CD14-positive monocyte (primary cell): ENCODE data around the gene ACSM2A. TPM values are rescaled to one million over a fixed set of nuclear protein-coding genes. Genes with fewer than 3 reads are reported as not detected.
"Not testable (repeated sequence)": the region's sequence is repeated elsewhere in the genome, so short reads cannot be mapped to it uniquely, and the experiment has no call there.

Source experiments
- DNase-seq, 3 donors: peaks; one replicate each; pipeline ENCODE4 v3.0.0-alpha.2; 2011 to 2022
- H2AFZ ChIP-seq: 2 replicates; pipeline ENCODE4 v1.6.0; 2012; ENCODE audit warnings: mild to moderate bottlenecking, low read depth, low read length, inconsistent platforms; ENCODE audit not compliant: insufficient read depth, poor library complexity, severe bottlenecking
- H3K27ac ChIP-seq, 2 donors: 1 replicate in 1 of 2; 2 replicates in 1 of 2; pipeline ENCODE4 v1.5.1; 2012 to 2013; ENCODE audit warnings: low read length in 2 of 2, control low read depth in 1 of 2, inconsistent platforms in 1 of 2, low read depth in 1 of 2, mild to moderate bottlenecking in 1 of 2
- H3K27me3 ChIP-seq, 2 donors: one replicate each; pipeline versions ENCODE4 v1.6.0 to v1.6.1; 2011 to 2013; ENCODE audit warnings: low read length in 2 of 2; ENCODE audit not compliant: control insufficient read depth in 2 of 2, insufficient read depth in 2 of 2
- H3K36me3 ChIP-seq, 2 donors: replicated peaks in 1 of 2; 1 replicate in 1 of 2; 2 replicates in 1 of 2; pipeline versions ENCODE4 v1.5.1 to v1.6.1; 2012 to 2013; ENCODE audit warnings: low read length in 2 of 2, control low read depth in 1 of 2, inconsistent platforms in 1 of 2, mild to moderate bottlenecking in 1 of 2; ENCODE audit not compliant: insufficient read depth in 2 of 2, control insufficient read depth in 1 of 2
- H3K4me1 ChIP-seq, 2 donors: 1 replicate in 1 of 2; 2 replicates in 1 of 2; pipeline versions ENCODE4 v1.5.1 to v1.6.1; 2012 to 2013; ENCODE audit warnings: low read length in 2 of 2, control low read depth in 1 of 2, inconsistent platforms in 1 of 2, mild to moderate bottlenecking in 1 of 2, moderate library complexity in 1 of 2; ENCODE audit not compliant: insufficient read depth in 2 of 2, control insufficient read depth in 1 of 2
- H3K4me2 ChIP-seq: replicated peaks from 2 replicates; pipeline ENCODE3; 2012; ENCODE audit warnings: low read length, moderate library complexity, mild to moderate bottlenecking; ENCODE audit not compliant: poor library complexity, severe bottlenecking; ENCODE audit errors: extremely low read depth
- H3K4me3 ChIP-seq, 3 experiments: fragments of 200-600 bp in 1 of 3; sonication (generic) in 1 of 3; replicated peaks in 1 of 3; 1 replicate in 2 of 3; 2 replicates in 1 of 3; pipeline ENCODE4 v1.5.1; 2011 to 2013; ENCODE audit warnings: low read length in 3 of 3, mild to moderate bottlenecking in 3 of 3, control low read depth in 2 of 3, low read depth in 2 of 3, inconsistent platforms in 1 of 3, moderate library complexity in 1 of 3
- H3K79me2 ChIP-seq: 2 replicates; pipeline ENCODE4 v1.6.0; 2012; ENCODE audit warnings: mild to moderate bottlenecking, control low read depth, inconsistent platforms, low read length, moderate library complexity; ENCODE audit not compliant: insufficient read depth
- H3K9ac ChIP-seq: 2 replicates; pipeline ENCODE4 v1.6.0; 2017; ENCODE audit warnings: low read length, mild to moderate bottlenecking; ENCODE audit not compliant: insufficient read depth, poor library complexity, severe bottlenecking
- H3K9me3 ChIP-seq, 2 donors: replicated peaks in 1 of 2; 1 replicate in 1 of 2; 2 replicates in 1 of 2; pipeline versions ENCODE4 v1.5.1 to v1.6.1; 2012 to 2013; ENCODE audit warnings: low read length in 2 of 2, control low read depth in 1 of 2; ENCODE audit not compliant: control insufficient read depth in 1 of 2, insufficient read depth in 1 of 2
- H4K20me1 ChIP-seq: 2 replicates; pipeline ENCODE4 v1.6.0; 2012; ENCODE audit warnings: mild to moderate bottlenecking, low read length, control low read depth, moderate library complexity; ENCODE audit not compliant: insufficient read depth
- H3K27ac Mint-ChIP-seq, 7 donors: one replicate each; pipeline ENCODE4 v1.8.0; 2020; ENCODE audit warnings: mild to moderate bottlenecking in 7 of 7, mixed read lengths in 7 of 7, moderate library complexity in 6 of 7, inconsistent platforms in 2 of 7
- H3K27me3 Mint-ChIP-seq, 3 donors: one replicate each; pipeline ENCODE4 v1.8.0; 2021 to 2022; ENCODE audit warnings: low read depth in 3 of 3, mild to moderate bottlenecking in 3 of 3, mixed read lengths in 3 of 3, moderate library complexity in 3 of 3, inconsistent platforms in 1 of 3
- H3K36me3 Mint-ChIP-seq, 2 donors: one replicate each; pipeline ENCODE4 v1.8.0; 2020; ENCODE audit warnings: mixed read lengths in 2 of 2, inconsistent platforms in 1 of 2, mild to moderate bottlenecking in 1 of 2
- H3K4me1 Mint-ChIP-seq: one replicate; pipeline ENCODE4 v1.8.0; 2020; ENCODE audit warnings: mild to moderate bottlenecking, mixed read lengths
- H3K4me3 Mint-ChIP-seq, 2 donors: one replicate each; pipeline ENCODE4 v1.8.0; 2020; ENCODE audit warnings: mild to moderate bottlenecking in 2 of 2, mixed read lengths in 2 of 2, moderate library complexity in 1 of 2
- H3K9me3 Mint-ChIP-seq, 7 donors: one replicate each; pipeline ENCODE4 v1.8.0; 2020 to 2022; ENCODE audit warnings: mixed read lengths in 7 of 7, mild to moderate bottlenecking in 6 of 7, moderate library complexity in 6 of 7, inconsistent platforms in 2 of 7
- CTCF ChIP-seq: fragments of 200-600 bp; IDR thresholded peaks from one replicate; pipeline ENCODE4 v1.8.0; 2022; ENCODE audit warnings: antibody characterized with exemption, mild to moderate bottlenecking
- WGBS: methylation state at CpG from one replicate; pipeline ENCODE4 v1.1.5; 2013; ENCODE audit warnings: missing lambda C conversion rate; ENCODE audit not compliant: insufficient coverage; 5-methylcytosine and 5-hydroxymethylcytosine counted together
- intact Hi-C, 2 donors: fragments of 100-400 bp; cut with micrococcal nuclease; formaldehyde crosslinking; loops; one replicate each; pipeline versions ENCODE4 v1.15.0 to v1.15.1; 2023
- polyA plus RNA-seq, 3 donors: library from polyadenylated mRNA; depleted of rRNA in 1 of 3; unstranded in 2 of 3; stranded (reverse) in 1 of 3; fragments of 300-500 nt in 2 of 3; fragments of >200 nt in 1 of 3; fragmentation: Illumina TruSeq in 2 of 3; gene quantifications; 1 replicate in 2 of 3; 2 replicates in 1 of 3; pipeline ENCODE4 v1.2.3, GENCODE V29; 2012 to 2021

Gene ACSM2A
- polyA plus RNA-seq, 3 donors = not detected

DNA sequence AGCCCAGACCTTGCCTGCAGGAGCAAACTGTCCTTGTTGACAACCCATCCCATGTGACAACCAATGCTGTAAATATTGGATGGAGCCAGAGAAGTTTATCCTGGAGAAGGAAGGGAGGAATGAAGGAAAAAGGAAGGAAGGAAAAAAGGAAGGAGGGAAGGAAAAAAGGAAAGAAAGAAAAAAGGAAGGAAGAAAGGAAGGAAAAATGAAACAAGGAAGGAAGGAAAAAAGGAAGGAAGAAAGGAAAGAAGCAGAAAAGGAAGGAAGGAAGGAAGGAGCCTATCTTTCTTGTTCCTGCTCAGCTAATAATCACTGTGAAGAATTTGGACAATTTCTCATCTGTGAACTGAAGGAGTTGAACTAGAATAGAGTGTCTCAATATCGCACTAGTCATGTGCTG lies 68.8 kb downstream of the ACSM2A start:
- Histone ChIP-seq H3K9me3 (no peaks in the 10 kb centered on the region), H3K79me2 (no peaks in the 10 kb centered on the region), H3K4me1 (no peaks in the 10 kb centered on the region), H3K9ac (no peak overlapping the region), H3K27ac (no peak overlapping the region), H3K4me3 (no peak overlapping the region), H4K20me1 (no peaks in the 10 kb centered on the region), H3K36me3 (no peaks in the 10 kb centered on the region), H3K4me2 (no peak overlapping the region), H2AFZ (no peak overlapping the region), H3K27me3 (no peaks in the 10 kb centered on the region)
- Mint-ChIP-seq H3K4me1 (no peaks in the 10 kb centered on the region), H3K4me3 (no peak overlapping the region), H3K36me3 (no peaks in the 10 kb centered on the region), H3K27me3 (peaks cover 0 to under 1% (median 0%) of the 10 kb centered on the region in 3 donors), H3K9me3 (peaks cover 0 to 3% (median 2%) of the 10 kb centered on the region in 7 donors), H3K27ac (no peak overlapping the region)
- intact Hi-C loops = no loop called here
- TF ChIP-seq CTCF = no peak
- WGBS = no CpG with 5 or more reads among the region's 1 CpG
- DNase-seq = no peak

GRCh38 chr16:20531795-20532194 lies 80.5 kb downstream of the ACSM2A start:
- H3K27me3 ChIP-seq, H3K4me3 ChIP-seq, DNase-seq, H3K4me1 Mint-ChIP-seq, H3K9me3 Mint-ChIP-seq, intact Hi-C loops, H3K27ac Mint-ChIP-seq, H3K4me1 ChIP-seq, H3K9ac ChIP-seq, H2AFZ ChIP-seq, H3K27me3 Mint-ChIP-seq, H3K36me3 ChIP-seq, H3K4me2 ChIP-seq, H3K36me3 Mint-ChIP-seq, H3K4me3 Mint-ChIP-seq, H3K9me3 ChIP-seq, H3K27ac ChIP-seq, H3K79me2 ChIP-seq, H4K20me1 ChIP-seq: not testable (repeated sequence)
- WGBS = no CpG with 5 or more reads among the region's 13 CpGs

DNA sequence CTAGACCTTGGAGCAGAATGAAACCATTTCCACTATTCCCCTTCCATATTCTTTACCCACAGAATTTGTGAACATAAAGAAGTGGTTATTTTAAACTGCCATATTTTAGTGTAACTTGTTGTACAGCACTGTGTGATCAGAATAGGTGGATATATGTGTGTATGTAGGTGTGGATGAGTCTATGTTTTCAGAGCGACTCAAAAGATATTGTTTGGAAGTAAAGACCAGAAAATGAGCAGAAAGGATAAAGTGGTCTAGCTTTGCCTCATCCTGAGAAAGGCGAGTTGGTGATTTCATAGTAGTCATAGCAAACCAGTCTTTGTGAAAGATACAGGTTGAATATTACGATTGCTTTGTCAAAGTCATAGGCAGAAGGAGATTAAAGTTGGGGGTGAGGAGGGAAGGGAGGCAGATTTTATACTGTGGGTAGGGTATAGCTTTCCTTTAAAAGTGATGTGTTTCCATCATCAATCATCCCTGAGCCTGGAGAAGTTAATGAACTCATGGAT lies 81.0 kb downstream of the ACSM2A start:
- WGBS = no CpG with 5 or more reads among the region's 3 CpGs
- H3K9ac ChIP-seq, H3K4me2 ChIP-seq, H3K27ac ChIP-seq, H2AFZ ChIP-seq, H3K36me3 Mint-ChIP-seq, H3K4me3 Mint-ChIP-seq, DNase-seq, H3K79me2 ChIP-seq, H3K4me1 Mint-ChIP-seq, H3K4me1 ChIP-seq, H3K9me3 ChIP-seq, H3K9me3 Mint-ChIP-seq, H3K27me3 ChIP-seq, H3K27me3 Mint-ChIP-seq, intact Hi-C loops, H3K27ac Mint-ChIP-seq, H3K36me3 ChIP-seq, H3K4me3 ChIP-seq, H4K20me1 ChIP-seq: not testable (repeated sequence)

DNA sequence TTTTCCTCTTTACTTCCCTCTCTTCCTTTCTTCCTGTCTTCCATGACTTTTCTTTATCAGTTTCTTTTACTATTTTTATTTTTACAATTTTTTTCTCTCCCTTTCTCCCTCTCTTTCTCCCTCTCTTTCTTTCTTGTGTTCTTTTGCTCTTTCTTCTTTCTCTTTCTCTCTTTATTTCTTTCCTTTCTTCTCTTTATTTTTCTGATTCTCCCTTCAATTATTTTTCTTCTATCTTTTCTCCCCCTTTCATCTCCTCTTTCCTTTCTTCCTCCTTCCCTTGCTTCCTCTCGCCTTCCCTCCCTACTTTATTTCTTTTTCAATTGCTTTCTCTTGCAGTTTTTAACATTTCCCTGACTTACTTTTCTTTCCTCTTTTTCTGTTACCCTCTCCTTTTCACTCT lies 85.3 kb downstream of the ACSM2A start:
- H3K27ac ChIP-seq, H3K4me2 ChIP-seq, H3K36me3 Mint-ChIP-seq, intact Hi-C loops, H3K27me3 Mint-ChIP-seq, H3K4me1 ChIP-seq, DNase-seq, H3K27me3 ChIP-seq, H3K4me1 Mint-ChIP-seq, H4K20me1 ChIP-seq, H3K9me3 Mint-ChIP-seq, H3K9ac ChIP-seq, H3K4me3 Mint-ChIP-seq, H3K9me3 ChIP-seq, H3K36me3 ChIP-seq, H3K4me3 ChIP-seq, H2AFZ ChIP-seq, H3K27ac Mint-ChIP-seq, H3K79me2 ChIP-seq: not testable (repeated sequence)
- WGBS = 100% methylated on average over 1 of the region's 1 CpG
